HG03378 (cell line): ENCODE results near the gene ALDH1L1.

Experiments
- ATAC-seq: cut with Tn5 transposase; IDR thresholded peaks from one replicate; pipeline ENCODE4 v1.9.1; 2021; ENCODE audit warnings: mild to moderate bottlenecking, moderate library complexity; ENCODE audit not compliant: unreplicated experiment

The ALDH1L1 gene

GRCh38 chr3:126060613-126061145 is 119.7 kb downstream of the ALDH1L1 start:
- ATAC-seq, result no peak

GRCh38 chr3:126058666-126059065 is 121.7 kb downstream of the ALDH1L1 start:
- ATAC-seq, result no peak

- no peak for ATAC-seq
These were observed 122.5 kb downstream of the ALDH1L1 start for GRCh38 chr3:126057936-126058335.

- no peak for ATAC-seq
These were observed 122.9 kb downstream of the ALDH1L1 start for GRCh38 chr3:126057501-126057819.

DNA sequence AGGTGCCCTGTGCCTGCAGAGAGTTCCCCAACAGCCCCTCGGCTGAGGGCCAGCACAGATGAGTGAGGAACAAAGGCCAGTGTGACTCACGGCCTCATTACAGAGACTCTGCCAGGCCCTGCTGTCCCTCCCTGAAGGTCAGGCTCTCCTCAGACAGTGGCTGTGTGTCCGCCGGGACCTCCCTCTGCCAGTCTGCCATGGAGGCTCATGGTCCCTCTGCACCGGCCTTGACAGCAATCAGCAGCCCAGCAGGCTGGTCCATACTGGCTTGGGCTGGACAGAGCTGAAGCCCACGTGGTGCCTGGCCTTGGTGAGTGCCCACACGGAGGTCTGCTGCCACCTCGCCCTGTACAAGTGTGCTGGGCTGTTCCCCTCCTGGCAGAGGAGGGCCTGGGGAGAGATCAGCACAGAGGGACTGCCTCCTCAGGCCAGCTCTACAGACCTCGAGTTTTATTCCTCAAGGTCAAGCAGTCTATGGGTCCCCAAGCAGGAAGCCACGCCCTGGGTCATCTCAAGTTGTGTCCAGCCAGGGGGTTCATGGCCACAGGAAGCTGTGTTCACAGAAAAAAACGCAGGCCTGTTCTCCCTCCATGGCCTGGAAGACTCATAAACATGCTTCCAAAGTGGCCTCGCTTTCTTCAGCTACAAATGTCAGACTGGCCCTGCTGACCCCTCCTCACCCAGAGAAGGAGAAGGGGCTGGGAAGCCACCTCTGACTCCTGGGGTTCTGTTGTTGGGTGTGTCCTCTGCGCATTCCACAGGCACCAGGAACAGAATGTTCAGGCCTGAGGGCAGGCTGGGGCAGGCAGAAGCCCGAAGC is 123.5 kb downstream of the ALDH1L1 start:
- no peak for ATAC-seq

DNA sequence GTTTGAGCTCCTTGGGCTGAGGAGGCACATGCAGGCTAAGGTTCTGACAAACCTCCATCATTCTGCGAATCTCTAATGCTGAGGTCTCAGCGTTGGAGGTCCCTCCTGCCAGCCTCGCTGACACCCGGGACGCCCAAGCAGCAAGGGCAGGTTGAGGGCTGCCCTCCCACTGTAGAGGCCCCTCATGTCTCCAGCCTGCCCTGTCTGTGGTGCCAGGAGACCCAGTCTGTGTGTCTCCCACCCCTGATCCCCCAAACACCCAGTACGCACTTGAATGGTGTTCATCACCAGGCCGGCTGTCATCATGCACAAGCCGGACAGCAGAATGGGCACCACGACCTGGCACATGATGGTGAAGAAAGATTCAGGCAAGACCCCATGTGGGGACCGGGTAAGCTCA is 124.3 kb downstream of the ALDH1L1 start:
- ATAC-seq, result no peak

DNA sequence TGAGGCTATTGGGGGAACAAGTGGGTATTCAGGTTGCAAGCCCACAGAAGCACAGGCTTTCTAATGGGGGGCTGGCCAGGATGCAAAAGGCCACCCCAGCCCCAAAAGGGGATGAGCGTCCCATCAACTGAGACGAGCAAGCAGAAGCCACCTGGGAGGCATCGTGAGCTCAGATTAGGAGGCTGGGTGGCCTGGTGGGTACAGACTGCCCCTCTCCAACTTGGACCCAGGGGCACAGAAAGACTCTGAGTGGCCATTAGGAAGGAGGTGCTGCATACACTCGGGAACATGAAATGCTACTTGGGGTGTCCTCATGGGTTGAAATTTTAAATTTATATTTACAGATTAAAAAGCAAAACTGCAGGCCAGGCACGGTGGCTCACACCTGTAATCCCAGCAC is 125.5 kb downstream of the ALDH1L1 start:
- no peak for ATAC-seq

GRCh38 chr3:126053949-126054569 is 126.3 kb downstream of the ALDH1L1 start:
- ATAC-seq, result no peak
